WTC11 (cell line): ENCODE data around the gene GATD1. TPM values are rescaled to one million over a fixed set of nuclear protein-coding genes. Genes with fewer than 3 reads are reported as not detected.

ENCODE experiments used
- ATAC-seq: fragments of 200-7000 bp; cut with Tn5 transposase; 2 replicates; pipeline ENCODE4 v1.10.0; 2021; ENCODE audit warnings: mild to moderate bottlenecking, moderate library complexity
- CTCF ChIA-PET: fragments of 300-600 bp; sonication (Branson Sonifier 250); formaldehyde crosslinking; loops from one replicate; lab custom pipeline; 2021; ENCODE audit warnings: antibody characterized with exemption; lab: Charles Lee
- POLR2A ChIA-PET: fragments of 350-600 bp; sonication (Branson Sonifier 250); formaldehyde crosslinking; loops from one replicate; lab custom pipeline; 2021; ENCODE audit warnings: antibody characterized with exemption; lab: Charles Lee
- DNase-seq: peaks from one replicate; pipeline ENCODE4 v3.0.0; 2021; ENCODE audit warnings: low spot score
- H3K27ac Mint-ChIP-seq: 2 replicates; pipeline ENCODE4 v1.8.0; 2021; ENCODE audit warnings: mixed read lengths
- H3K27me3 Mint-ChIP-seq: 2 replicates; pipeline ENCODE4 v1.8.0; 2021; ENCODE audit warnings: low read depth, mild to moderate bottlenecking, moderate library complexity, mixed read lengths
- H3K36me3 Mint-ChIP-seq: 2 replicates; pipeline ENCODE4 v1.8.0; 2021; ENCODE audit warnings: mixed read lengths
- H3K4me1 Mint-ChIP-seq: 2 replicates; pipeline ENCODE4 v1.8.0; 2022; ENCODE audit warnings: mixed read lengths
- H3K4me3 Mint-ChIP-seq: 2 replicates; pipeline ENCODE4 v1.8.0; 2021; ENCODE audit warnings: mild to moderate bottlenecking, moderate library complexity, mixed read lengths
- H3K9me3 Mint-ChIP-seq: 2 replicates; pipeline ENCODE4 v1.8.0; 2021; ENCODE audit warnings: mixed read lengths
- CBFB ChIP-seq: sonication (generic); formaldehyde crosslinking; IDR thresholded peaks from 2 replicates; pipeline ENCODE4 v1.8.1; 2022; ENCODE audit warnings: mild to moderate bottlenecking, low read depth, missing genetic modification reagents
- CREB1 ChIP-seq: sonication (generic); formaldehyde crosslinking; IDR thresholded peaks from 2 replicates; pipeline ENCODE4 v1.8.0; 2023; ENCODE audit warnings: mild to moderate bottlenecking, missing genetic modification reagents
- CTCF ChIP-seq: fragments of 200-600 bp; IDR thresholded peaks from 2 replicates; pipeline ENCODE4 v1.8.0; 2022; ENCODE audit warnings: antibody characterized with exemption
- E2F5 ChIP-seq: sonication (generic); formaldehyde crosslinking; IDR thresholded peaks from 2 replicates; pipeline ENCODE4 v1.8.1; 2022; ENCODE audit warnings: mild to moderate bottlenecking, moderate library complexity, missing genetic modification reagents
- ETV6 ChIP-seq: sonication (generic); formaldehyde crosslinking; IDR thresholded peaks from 2 replicates; pipeline ENCODE4 v1.8.1; 2022; ENCODE audit warnings: mild to moderate bottlenecking, missing genetic modification reagents
- FOXP1 ChIP-seq: sonication (generic); formaldehyde crosslinking; IDR thresholded peaks from 2 replicates; pipeline ENCODE4 v1.8.0; 2022; ENCODE audit warnings: missing genetic modification reagents, mild to moderate bottlenecking, moderate library complexity, borderline replicate concordance
- KAT7 ChIP-seq: sonication (generic); formaldehyde crosslinking; IDR thresholded peaks from 2 replicates; pipeline ENCODE4 v1.8.1; 2023; ENCODE audit warnings: missing genetic modification reagents, mild to moderate bottlenecking, borderline replicate concordance
- MYBL2 ChIP-seq: sonication (generic); formaldehyde crosslinking; IDR thresholded peaks from 2 replicates; pipeline ENCODE4 v1.8.1; 2023; ENCODE audit warnings: mild to moderate bottlenecking, moderate library complexity, missing genetic modification reagents
- NFYB ChIP-seq: sonication (generic); formaldehyde crosslinking; conservative IDR thresholded peaks from 2 replicates; pipeline ENCODE4 v1.8.0; 2022; ENCODE audit warnings: low read depth, missing genetic modification reagents
- SP1 ChIP-seq: sonication (generic); formaldehyde crosslinking; conservative IDR thresholded peaks from 2 replicates; pipeline ENCODE4 v1.8.1; 2022; ENCODE audit warnings: missing genetic modification reagents
- TCF7 ChIP-seq: sonication (generic); formaldehyde crosslinking; IDR thresholded peaks from 2 replicates; pipeline ENCODE4 v1.8.0; 2022; ENCODE audit warnings: mild to moderate bottlenecking, low read depth, missing genetic modification reagents, moderate library complexity
- TP53 ChIP-seq: sonication (generic); formaldehyde crosslinking; IDR thresholded peaks from 2 replicates; pipeline ENCODE4 v1.8.1; 2023; ENCODE audit warnings: mild to moderate bottlenecking, missing genetic modification reagents
- USF2 ChIP-seq: sonication (generic); formaldehyde crosslinking; IDR thresholded peaks from 2 replicates; pipeline ENCODE4 v1.8.1; 2023; ENCODE audit warnings: mild to moderate bottlenecking, missing genetic modification reagents, moderate library complexity
- ZNF121 ChIP-seq: sonication (generic); formaldehyde crosslinking; IDR thresholded peaks from 2 replicates; pipeline ENCODE4 v1.8.0; 2023; ENCODE audit warnings: missing genetic modification reagents
- ZNF263 ChIP-seq: sonication (generic); formaldehyde crosslinking; IDR thresholded peaks from 2 replicates; pipeline ENCODE4 v1.8.1; 2022; ENCODE audit warnings: low read depth, mild to moderate bottlenecking, moderate library complexity, missing genetic modification reagents
- ZNF317 ChIP-seq: sonication (generic); formaldehyde crosslinking; IDR thresholded peaks from 2 replicates; pipeline ENCODE4 v1.8.1; 2023; ENCODE audit warnings: low read depth, mild to moderate bottlenecking, moderate library complexity, missing genetic modification reagents, borderline replicate concordance
- ZNF671 ChIP-seq: fragments of 250-450 bp; sonication (Bioruptor Pico); IDR thresholded peaks from 2 replicates; pipeline ENCODE4 v1.8.0; 2021; ENCODE audit warnings: mild to moderate bottlenecking
- total RNA-seq: library from RNA; stranded (reverse); gene quantifications from 3 replicates; pipeline ENCODE4 v1.2.3, GENCODE V29; 2021
- TF ChIP-seq, protein P1 (sequence below): sonication (generic); formaldehyde crosslinking; IDR thresholded peaks from 2 replicates; pipeline ENCODE4 v1.8.0; 2022; ENCODE audit warnings: missing genetic modification reagents
- TF ChIP-seq, protein P2 (sequence below): sonication (generic); formaldehyde crosslinking; IDR thresholded peaks from 2 replicates; pipeline ENCODE4 v1.8.1; 2023; ENCODE audit warnings: mild to moderate bottlenecking, moderate library complexity, missing genetic modification reagents
- TF ChIP-seq, protein P3 (sequence below): sonication (generic); formaldehyde crosslinking; IDR thresholded peaks from 2 replicates; pipeline ENCODE4 v1.8.0; 2022; ENCODE audit warnings: mild to moderate bottlenecking, missing genetic modification reagents

Gene GATD1
- total RNA-seq, 1 experiment from 2014 or later: 87.6 TPM

DNA sequence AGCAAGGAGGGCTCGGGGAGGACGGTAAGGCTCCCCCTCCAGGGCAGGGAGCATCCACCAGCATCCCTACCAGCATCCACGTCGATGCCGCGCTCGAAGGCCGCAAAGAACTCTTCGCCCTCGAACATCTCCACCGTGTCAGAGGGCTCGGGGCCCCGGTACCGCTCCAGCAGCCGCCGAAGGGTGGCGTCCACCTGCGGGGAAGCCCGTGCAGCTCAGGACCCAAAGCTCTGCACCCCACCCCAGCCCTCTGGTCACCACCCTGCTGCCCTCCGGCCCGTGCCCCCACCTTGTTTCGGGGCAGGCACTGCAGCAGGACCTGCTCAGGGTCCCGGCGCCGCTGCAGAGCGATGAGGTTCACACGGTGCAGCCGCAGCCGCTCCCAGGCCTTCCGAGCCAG is 23.2 kb upstream of the GATD1 start (continued):
- TF ChIP-seq KAT7: no peak
- TF ChIP-seq E2F5 (CRISPR knock-in tag): no peak
- TF ChIP-seq CREB1 (CRISPR knock-in tag): no peak
- TF ChIP-seq ZNF121: no peak

- H3K27me3 Mint-ChIP-seq: no peaks in the 10 kb centered on the region
- ATAC-seq (no peak), DNase-seq (no peak)
- no peaks in the 10 kb centered on the region for H3K36me3 Mint-ChIP-seq
- H3K4me1 Mint-ChIP-seq: peaks cover 16% of the 10 kb centered on the region
- TF ChIP-seq, protein P1, sequence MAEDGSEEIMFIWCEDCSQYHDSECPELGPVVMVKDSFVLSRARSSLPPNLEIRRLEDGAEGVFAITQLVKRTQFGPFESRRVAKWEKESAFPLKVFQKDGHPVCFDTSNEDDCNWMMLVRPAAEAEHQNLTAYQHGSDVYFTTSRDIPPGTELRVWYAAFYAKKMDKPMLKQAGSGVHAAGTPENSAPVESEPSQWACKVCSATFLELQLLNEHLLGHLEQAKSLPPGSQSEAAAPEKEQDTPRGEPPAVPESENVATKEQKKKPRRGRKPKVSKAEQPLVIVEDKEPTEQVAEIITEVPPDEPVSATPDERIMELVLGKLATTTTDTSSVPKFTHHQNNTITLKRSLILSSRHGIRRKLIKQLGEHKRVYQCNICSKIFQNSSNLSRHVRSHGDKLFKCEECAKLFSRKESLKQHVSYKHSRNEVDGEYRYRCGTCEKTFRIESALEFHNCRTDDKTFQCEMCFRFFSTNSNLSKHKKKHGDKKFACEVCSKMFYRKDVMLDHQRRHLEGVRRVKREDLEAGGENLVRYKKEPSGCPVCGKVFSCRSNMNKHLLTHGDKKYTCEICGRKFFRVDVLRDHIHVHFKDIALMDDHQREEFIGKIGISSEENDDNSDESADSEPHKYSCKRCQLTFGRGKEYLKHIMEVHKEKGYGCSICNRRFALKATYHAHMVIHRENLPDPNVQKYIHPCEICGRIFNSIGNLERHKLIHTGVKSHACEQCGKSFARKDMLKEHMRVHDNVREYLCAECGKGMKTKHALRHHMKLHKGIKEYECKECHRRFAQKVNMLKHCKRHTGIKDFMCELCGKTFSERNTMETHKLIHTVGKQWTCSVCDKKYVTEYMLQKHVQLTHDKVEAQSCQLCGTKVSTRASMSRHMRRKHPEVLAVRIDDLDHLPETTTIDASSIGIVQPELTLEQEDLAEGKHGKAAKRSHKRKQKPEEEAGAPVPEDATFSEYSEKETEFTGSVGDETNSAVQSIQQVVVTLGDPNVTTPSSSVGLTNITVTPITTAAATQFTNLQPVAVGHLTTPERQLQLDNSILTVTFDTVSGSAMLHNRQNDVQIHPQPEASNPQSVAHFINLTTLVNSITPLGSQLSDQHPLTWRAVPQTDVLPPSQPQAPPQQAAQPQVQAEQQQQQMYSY (CRISPR knock-in tag): no peak
- CTCF ChIA-PET: no interaction called here
- H3K27ac Mint-ChIP-seq: no peak overlapping the region
- POLR2A ChIA-PET: no interaction called here
- H3K4me3 Mint-ChIP-seq: no peak overlapping the region
- H3K9me3 Mint-ChIP-seq: no peaks in the 10 kb centered on the region
Observed at GRCh38 chr11:799641-800316, 22.5 kb upstream of the GATD1 start.

DNA sequence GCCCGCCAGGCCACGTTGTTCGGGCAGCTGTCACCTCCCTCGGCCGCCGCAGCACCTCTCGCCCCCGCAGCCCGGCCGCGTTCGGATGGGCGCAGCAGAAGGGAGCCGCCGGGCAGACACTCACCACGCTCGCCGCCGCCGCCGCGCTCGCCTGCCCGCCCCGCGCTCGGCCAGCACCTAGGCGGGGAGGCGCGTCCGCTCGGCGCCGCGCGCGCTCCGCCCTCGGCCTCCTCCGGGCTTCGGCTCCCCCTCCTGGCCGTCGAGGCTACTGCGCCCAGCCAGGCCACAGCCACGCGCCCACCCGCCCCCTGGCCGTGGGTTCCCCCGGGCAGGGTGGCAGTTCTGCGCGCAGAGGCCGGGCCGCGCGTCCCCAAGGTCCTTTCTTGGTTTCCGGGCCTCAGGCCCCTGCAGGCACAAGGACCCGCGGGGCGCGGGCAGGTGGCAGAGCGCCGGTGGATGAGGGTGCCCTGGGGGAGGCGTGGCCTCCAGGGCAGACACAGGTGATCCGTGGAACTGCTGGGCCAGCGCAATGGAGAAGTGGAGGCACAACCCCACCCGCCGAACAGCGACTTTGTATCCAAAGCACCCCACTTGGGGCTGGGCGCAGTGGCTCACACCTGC is 20.9 kb upstream of the GATD1 start, which contains the start of gene SLC25A22:
TSS of gene SLC25A22 (minus strand) at position 189 of the 621 bp plus-strand sequence. CDS start 3,275 bp downstream, outside the sequence.
- peak; percentile 85 for DNase-seq
- Mint-ChIP-seq H3K4me3 (peak within 1 kb of the TSS; percentile 76), H3K4me1 (peaks cover 13% of the 10 kb centered on the region), H3K36me3 (no peaks in the 10 kb centered on the region), H3K9me3 (no peaks in the 10 kb centered on the region), H3K27ac (no peak within 1 kb of the TSS), H3K27me3 (no peaks in the 10 kb centered on the region)
- ChIA-PET POLR2A (interaction anchor here (0.7 to 1.3 kb wide), 2 partner anchors 21 to 201 kb away, joined by 3 read pairs; partner anchors contain the start of gene GATD1), CTCF (interaction anchor here (2.1 kb wide), 1 partner anchor 14 kb away, joined by 13 read pairs; no protein-coding TSS in a partner anchor)
- ATAC-seq: peak; percentile 70
- TF ChIP-seq, protein P2, sequence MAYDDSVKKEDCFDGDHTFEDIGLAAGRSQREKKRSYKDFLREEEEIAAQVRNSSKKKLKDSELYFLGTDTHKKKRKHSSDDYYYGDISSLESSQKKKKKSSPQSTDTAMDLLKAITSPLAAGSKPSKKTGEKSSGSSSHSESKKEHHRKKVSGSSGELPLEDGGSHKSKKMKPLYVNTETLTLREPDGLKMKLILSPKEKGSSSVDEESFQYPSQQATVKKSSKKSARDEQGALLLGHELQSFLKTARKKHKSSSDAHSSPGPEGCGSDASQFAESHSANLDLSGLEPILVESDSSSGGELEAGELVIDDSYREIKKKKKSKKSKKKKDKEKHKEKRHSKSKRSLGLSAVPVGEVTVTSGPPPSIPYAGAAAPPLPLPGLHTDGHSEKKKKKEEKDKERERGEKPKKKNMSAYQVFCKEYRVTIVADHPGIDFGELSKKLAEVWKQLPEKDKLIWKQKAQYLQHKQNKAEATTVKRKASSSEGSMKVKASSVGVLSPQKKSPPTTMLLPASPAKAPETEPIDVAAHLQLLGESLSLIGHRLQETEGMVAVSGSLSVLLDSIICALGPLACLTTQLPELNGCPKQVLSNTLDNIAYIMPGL: peak; percentile 90
- TF ChIP-seq MYBL2 (CRISPR knock-in tag): peak; percentile 19; the same call in 1 of the 2 replicates
- TF ChIP-seq FOXP1 (CRISPR knock-in tag): peak; percentile 71; the same call in 1 of the 2 replicates
- no peak for TF ChIP-seq ZNF263 (CRISPR knock-in tag)
- peak; percentile 81; the same call in 1 of the 2 replicates for TF ChIP-seq TP53 (CRISPR knock-in tag)
- peak; percentile 8; the same call in 1 of the 2 replicates for TF ChIP-seq ETV6 (CRISPR knock-in tag)
- TF ChIP-seq USF2 (CRISPR knock-in tag): no peak; the same call in 1 of the 2 replicates
- TF ChIP-seq, protein P3, sequence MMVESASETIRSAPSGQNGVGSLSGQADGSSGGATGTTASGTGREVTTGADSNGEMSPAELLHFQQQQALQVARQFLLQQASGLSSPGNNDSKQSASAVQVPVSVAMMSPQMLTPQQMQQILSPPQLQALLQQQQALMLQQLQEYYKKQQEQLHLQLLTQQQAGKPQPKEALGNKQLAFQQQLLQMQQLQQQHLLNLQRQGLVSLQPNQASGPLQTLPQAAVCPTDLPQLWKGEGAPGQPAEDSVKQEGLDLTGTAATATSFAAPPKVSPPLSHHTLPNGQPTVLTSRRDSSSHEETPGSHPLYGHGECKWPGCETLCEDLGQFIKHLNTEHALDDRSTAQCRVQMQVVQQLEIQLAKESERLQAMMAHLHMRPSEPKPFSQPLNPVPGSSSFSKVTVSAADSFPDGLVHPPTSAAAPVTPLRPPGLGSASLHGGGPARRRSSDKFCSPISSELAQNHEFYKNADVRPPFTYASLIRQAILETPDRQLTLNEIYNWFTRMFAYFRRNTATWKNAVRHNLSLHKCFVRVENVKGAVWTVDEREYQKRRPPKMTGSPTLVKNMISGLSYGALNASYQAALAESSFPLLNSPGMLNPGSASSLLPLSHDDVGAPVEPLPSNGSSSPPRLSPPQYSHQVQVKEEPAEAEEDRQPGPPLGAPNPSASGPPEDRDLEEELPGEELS (CRISPR knock-in tag): no peak
- TF ChIP-seq CTCF: peak; percentile 88
- no peak for TF ChIP-seq NFYB (CRISPR knock-in tag)
- TF ChIP-seq CBFB: 0 out of 2 replicates have a peak, but pooled peaks have one; percentile 46
- peak; percentile 66; the same call in 1 of the 2 replicates for TF ChIP-seq SP1 (CRISPR knock-in tag)
- peak; percentile 68; the same call in 1 of the 2 replicates for TF ChIP-seq TCF7 (CRISPR knock-in tag)
- TF ChIP-seq ZNF317: 0 out of 2 replicates have a peak, but pooled peaks have one; percentile 7
- TF ChIP-seq ZNF671: 0 out of 2 replicates have a peak, but pooled peaks have one; percentile 6
